Subcutaneous preadipocyte (primary cell): ENCODE measurements around the gene DVL2. TPM values are rescaled to one million over a fixed set of nuclear protein-coding genes. Genes with fewer than 3 reads are reported as not detected.

ENCODE experiments used
- small RNA-seq: library from RNA; depleted of rRNA; stranded (forward); fragments of <200 nt; gene quantifications from one replicate; pipeline ENCODE3, GENCODE V24; 2012
- total RNA-seq: library from RNA; depleted of rRNA; stranded (reverse); fragments of >200 nt; gene quantifications from 2 replicates; pipeline ENCODE4 v1.2.3, GENCODE V29; 2012

DVL2 gene
- 63.9 and 93.2 TPM in 2 replicates for total RNA-seq

DNA sequence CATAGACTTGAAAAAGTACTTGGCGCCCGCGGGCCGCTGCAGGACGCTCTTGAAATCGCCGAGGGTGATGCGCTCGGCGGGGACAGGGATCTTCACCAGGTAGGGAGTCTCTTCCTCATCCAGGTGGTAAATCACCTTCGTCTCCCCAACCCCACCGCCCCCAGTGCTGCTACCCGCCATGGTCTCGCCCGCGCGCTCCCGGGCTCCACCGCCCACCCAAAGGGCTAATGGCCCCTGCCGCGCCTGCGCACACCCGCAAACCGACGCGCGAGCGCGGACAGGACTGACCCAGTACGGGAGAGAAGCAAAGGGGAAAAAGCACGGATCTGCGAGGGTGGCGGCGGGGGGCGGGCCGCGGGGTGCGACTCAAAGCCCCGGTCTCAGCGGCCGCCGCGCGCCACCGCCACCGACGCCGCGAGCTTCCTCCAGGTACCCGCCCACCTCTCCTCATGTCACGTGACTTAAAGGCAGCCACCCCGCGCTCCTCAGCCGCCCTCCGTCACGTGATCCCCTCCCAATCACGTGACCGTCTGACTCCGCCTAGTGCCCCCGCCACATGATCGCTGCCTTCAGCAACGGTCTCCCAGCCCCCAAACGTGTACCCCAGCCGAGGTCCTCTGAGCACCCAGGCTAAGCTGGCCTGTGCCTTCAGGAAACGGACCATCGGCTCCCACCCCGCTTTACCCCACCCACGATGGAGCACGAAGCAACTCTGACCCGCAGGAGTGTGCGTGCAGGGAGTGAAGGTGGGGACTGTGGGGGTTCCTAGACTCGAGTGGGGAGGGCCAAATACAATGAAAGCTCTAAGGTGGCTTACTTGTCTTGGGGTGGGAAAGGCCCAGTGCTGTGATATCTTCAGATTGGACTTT lies at the start of gene DVL2:
DVL2 (minus strand) TSS at position 435 of the 869 bp plus-strand sequence; CDS start at position 180, 255 bp downstream.

DNA sequence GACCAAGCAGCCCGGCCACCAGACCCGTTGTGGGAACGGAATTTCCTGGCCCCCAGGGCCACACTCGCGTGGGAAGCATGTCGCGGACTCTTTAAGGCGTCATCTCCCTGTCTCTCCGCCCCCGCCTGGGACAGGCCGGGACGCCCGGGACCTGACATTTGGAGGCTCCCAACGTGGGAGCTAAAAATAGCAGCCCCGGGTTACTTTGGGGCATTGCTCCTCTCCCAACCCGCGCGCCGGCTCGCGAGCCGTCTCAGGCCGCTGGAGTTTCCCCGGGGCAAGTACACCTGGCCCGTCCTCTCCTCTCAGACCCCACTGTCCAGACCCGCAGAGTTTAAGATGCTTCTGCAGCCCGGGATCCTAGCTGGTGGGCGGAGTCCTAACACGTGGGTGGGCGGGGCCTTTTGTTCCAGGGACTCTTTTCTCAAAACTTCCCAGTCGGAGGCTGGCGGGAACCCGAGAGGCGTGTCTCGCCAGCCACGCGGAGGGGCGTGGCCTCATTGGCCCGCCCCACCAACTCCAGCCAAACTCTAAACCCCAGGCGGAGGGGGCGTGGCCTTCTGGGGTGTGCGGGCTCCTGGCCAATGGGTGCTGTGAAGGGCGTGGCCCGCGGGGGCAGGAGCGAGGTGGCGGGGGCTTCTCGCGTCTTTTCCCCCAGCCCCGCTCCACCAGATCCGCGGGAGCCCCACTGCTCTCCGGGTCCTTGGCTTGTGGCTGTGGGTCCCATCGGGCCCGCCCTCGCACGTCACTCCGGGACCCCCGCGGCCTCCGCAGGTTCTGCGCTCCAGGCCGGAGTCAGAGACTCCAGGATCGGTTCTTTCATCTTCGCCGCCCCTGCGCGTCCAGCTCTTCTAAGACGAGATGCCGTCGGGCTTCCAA lies 47.0 kb upstream of the DVL2 start, which contains the start of gene SLC2A4:
SLC2A4 (plus strand) TSS at position 645 of the 879 bp plus-strand sequence; CDS start at position 862, 217 bp downstream.

DNA sequence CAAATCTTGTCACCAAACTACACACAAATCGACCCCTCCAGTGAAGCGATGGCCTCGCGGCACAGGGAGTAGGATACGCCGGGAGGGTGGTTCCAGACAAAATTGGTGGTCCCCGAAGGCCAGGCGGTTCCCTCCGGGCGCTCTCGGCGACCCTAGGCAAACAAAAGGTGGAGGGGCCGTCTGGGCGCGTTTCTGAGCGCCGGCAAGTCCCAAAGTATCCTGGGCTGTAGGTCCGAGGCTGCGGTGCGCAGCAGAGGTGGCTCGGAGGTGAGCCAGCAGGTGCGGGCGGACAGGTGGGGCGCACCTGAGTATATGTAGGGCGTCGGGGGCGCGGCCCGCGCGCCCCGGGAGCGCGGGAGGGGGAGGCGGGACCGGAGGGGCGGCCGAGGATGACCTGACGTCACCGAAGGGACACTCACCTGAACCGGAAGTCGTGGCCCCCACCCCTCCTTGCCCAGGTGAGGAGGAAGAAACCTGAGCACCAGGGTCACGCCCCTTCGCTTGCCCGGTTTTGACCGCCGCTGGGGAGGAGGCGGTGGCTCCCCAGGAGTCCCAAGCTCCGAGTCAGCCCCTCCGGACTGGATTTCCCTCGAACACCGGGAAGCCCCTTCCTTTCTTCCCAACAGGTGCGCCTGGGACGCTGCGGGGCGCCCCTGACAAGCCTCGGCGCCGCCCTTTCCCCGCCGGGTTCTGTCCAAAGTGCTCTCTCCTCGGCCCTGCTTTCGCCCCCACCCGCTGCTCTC lies 28.0 kb upstream of the DVL2 start, which contains the start of gene CLDN7:
CLDN7 (minus strand) TSS at position 287 of the 743 bp plus-strand sequence. CDS start 435 bp downstream, outside the sequence.

DNA sequence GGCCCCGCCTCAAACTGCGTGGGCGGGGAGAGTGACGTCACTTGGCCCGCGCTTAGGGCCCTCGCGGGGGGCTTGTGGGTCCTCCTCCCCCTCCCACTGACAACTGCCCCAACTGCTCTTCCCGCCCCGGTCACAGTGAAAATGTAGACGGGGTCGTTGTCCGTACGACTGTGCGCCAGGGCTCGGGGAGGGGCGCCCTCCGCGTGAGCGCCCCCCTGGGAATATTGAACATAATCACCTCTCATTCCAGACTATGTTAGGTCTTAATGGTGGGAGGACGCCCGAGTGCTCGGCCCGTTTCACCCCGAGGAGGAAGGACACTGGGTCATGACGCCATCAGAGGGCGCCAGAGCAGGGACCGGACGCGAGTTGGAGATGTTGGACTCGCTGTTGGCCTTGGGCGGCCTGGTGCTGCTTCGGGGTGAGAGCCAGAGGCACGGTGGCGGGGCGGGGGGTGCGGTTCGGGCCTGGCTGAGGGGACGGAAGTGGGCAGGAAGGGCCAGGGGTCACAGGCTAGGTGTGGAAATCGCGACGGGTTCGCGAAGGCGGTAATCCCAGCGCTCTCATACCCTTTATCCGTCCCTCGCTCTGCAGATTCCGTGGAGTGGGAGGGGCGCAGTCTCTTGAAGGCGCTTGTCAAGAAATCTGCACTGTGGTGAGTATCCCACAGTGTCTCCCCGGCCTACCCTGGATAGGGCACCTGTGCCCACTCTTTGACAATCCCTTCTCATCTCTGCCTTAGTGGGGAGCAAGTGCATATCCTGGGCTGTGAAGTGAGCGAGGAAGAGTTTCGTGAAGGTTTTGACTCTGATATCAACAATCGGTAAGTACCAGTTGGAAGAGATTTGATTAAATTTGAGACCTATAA lies 18.1 kb upstream of the DVL2 start, which contains the start of gene ELP5:
ELP5 (plus strand) TSS at position 40 of the 868 bp plus-strand sequence; CDS start at position 376, 336 bp downstream.

DNA sequence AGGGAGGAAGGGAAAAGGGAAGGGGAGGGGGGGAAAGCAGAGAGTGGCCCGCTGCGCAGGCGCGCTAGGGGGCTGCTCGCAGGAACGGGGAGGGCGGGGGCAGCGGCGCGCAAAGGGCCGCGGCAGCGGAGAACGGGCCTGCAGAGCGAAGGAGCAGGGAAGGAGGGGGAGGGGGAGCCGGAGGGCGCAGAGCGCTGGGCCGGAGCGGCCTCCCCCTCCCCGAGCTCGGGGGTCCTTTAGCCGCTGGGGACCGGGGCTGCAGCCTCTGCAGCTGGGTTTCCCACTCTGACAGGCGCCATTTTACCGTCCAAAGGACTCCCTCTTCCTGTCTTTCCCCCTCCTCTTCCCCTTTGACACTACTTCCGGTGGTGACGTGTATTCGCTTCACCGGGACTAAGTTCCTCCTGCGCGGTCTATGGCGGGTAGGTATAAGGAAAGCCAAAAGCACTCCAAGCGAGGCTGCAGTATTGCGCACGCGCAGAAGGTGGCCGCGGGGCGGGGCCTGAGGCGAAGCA lies 17.4 kb upstream of the DVL2 start, which contains the start of gene CTDNEP1:
CTDNEP1 (minus strand) TSS at position 74 of the 515 bp plus-strand sequence. CDS start 438 bp downstream, outside the sequence.

DNA sequence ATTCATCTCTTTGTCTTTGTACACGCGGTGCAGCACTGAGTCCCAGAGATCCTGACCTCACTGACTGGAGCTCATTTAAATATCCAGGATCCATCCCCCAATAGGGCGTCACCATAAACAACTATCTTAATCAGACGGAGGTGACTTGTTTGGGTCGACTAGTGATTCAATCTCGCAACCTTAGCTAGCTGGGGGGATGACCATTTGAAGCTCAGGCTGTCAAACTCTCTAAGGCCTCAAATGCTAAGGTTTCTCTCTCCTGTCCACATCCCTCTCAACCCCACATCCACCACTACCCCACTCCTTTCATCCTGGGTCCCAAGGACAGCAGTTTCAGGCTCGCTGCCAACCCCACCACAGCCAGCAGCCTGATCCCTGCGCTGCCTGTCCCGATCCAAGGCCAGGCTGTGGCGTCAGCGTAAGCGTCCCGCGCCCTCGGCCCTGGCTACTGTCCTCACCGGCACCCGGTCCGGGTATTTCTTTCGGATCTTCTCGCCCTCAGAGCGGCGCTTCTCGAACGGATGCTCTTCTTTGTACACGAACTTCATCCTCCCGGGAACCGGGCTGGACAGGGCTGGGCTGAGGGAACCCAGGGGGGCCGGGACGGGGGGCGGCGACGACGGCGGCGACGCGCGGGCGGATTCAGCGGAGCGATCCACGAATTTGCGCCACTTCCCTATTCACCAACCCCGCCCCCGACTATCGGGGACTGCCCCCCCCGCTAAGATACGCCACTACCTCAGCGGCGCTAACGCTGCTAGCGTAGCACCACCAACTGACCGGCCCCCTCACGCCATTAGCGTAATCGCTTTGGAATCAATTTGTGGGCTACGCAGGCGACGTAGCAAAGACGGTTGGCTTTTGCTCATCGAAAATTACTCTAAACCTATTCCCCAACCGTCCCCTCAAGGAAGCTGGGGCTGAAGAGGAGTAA lies 7.7 kb upstream of the DVL2 start, which contains the start of gene GABARAP:
GABARAP (minus strand) TSS at position 667 of the 934 bp plus-strand sequence; CDS start at position 548, 119 bp downstream.

DNA sequence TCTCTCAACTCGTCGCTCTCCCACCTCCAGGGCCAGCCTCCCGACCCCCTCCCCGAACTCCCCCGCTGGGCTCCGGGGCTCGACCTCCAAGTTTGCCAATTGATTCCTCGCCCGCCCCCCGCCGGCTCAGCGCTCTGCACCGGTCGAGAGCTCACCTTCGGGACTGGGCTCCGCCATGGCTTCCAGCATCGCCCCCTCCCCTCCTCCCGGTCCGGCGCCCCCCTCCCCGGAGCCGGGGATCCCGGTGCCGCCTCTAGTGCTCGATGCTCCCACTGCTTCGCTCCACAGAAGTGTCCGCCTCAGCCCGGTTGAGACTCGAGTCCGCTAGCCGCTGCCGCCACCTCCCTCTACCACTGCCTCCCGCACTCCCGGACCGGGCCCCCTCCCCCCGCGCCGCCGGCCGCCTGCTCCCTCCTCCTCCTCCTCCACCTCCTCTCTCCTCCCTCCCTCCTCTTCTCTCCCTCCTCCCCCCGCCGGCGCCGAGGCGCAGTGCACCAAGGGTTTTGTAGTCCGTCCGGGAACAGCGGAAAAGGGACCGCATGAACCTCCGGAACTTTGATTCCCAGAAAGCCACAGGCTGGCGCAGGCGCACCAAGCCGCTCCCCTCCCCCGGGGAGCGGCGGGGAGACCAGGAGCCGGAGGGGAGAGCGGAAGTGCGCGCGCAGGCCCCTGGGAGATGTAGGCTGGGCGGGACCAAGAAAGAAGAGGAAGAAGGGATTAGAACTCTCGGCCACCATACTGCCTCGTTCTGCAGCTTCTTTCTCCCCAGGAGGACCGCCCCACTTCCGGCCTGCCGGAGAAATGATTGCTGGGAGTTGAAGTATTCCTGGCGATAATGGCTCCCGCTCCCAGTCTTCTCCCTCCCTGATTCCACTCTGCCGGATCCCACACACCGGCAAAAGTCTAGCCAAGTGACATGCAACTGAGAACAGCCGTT lies 5.0 kb upstream of the DVL2 start, which contains the start of gene PHF23:
PHF23 (minus strand) TSS at position 367 of the 937 bp plus-strand sequence; CDS start at position 189, 178 bp downstream.

DNA sequence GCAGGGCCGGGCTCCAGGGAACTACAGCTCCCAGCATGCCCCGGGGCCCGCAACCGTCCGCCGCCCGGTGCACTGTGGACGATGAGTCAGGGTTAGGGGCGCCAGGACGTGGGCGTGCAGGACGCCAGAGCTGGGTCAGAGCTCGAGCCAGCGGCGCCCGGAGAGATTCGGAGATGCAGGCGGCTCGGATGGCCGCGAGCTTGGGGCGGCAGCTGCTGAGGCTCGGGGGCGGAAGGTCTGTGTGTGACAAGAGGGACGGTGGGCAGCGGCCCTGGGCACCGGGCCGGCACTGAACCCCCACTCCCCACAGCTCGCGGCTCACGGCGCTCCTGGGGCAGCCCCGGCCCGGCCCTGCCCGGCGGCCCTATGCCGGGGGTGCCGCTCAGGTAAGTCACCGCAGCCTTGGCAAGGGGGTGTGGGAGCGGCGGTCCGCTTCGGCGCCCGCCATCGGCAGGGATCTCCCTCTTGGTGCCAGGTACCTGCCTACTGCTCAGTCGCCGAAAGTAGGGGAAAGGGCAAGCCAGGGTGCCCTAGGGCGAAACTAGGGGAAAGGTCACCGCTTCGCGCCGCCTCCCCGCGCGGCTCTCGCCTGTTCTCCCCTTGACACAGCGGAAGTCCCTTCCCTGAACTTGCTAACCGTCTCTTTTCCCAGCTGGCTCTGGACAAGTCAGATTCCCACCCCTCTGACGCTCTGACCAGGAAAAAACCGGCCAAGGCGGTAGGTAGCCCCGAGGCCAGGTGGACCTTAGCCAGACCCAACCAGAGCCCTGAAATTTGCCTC lies 14.3 kb downstream of the DVL2 start, which contains the start of the genes ACADVL and DLG4:
ACADVL (plus strand) TSS at position 127 of the 781 bp plus-strand sequence; CDS start at position 174, 47 bp downstream.
DLG4 (minus strand) TSS at position 25 of the 781 bp plus-strand sequence.

DNA sequence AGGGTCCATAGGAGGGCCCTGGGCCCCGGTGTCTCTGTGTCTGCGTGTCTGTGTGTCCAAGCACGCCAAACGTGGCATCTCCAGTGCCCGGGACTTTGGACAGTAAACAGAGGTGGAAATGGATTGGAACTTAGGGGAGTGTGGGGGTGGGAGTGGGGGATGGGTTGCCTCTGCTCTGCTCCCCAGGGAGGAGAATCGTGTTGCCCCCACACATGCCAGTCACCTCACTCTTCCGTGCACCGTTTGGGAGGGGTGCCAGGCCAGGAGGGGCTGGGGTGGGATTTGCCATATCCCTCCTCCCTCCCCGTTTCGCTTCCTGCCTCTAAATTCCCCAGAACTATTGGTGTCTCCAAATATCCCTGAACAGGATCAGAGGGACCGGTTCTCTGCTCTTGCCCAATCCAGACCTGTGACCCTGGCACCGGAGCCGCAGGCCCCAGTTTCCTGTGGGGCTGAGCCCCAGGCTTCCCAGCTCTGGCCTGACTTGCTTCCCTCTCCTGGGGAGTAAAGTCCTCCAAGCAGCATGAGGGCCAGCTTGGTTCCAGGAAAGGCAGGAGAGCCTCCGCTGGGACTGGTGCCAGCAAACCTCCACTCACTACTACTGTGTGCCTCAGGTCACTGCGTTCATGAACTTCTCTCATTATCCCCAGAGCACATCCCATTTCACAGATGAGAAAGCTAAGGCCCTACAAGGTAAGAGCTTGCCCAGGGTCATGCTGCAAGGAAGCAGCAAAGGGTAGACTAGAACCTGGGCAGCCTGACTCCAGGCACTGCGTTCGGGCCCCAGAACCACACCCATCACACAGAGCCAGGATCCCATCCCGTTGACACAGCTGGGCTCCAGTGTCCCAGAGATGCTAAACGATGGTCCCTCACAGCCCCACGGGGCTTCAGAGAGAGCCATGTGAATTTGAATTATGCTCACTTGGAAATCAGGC lies 54.7 kb downstream of the DVL2 start, which contains the start of gene ASGR1:
ASGR1 (minus strand) TSS at position 54 of the 938 bp plus-strand sequence. CDS start 807 bp downstream, outside the sequence.

Small RNAs within 50 kb of the gene (small RNA-seq; reads per million reads assigned to genes)
- gene AC120057.4 (not detected), gene MIR324 (106 reads per million, percentile 99 among the genes with 10 or more reads in this experiment), gene RF00019 (not detected)

Other genes with a start within 250 kb of the DVL2 start
- gene ALOX12, start 238.5 kb downstream of the DVL2 start, total RNA-seq = not detected in 2 replicates
- 31.2 and 47.1 TPM in 2 replicates for gene RNASEK, start 221.9 kb downstream of the DVL2 start, total RNA-seq
- under 0.01 TPM in 2 replicates for gene BCL6B, start 211.5 kb downstream of the DVL2 start, total RNA-seq
- gene SLC16A13, start 198.5 kb downstream of the DVL2 start, total RNA-seq = 0.37 and 0.39 TPM in 2 replicates
- gene SLC16A11, start 190.4 kb downstream of the DVL2 start, total RNA-seq = 0.20 TPM in 1 of 2 replicates, not detected in the other
- gene CLEC10A, start 154.3 kb downstream of the DVL2 start, total RNA-seq = not detected in 2 replicates
- gene ASGR2, start 119.7 kb downstream of the DVL2 start, total RNA-seq = not detected in 2 replicates
- under 0.01 and 0.39 TPM in 2 replicates for gene ASGR1, start 55.1 kb downstream of the DVL2 start, total RNA-seq
- gene DLG4, start 14.7 kb downstream of the DVL2 start, total RNA-seq = 7.3 and 11.9 TPM in 2 replicates
- gene ACADVL, start 14.6 kb downstream of the DVL2 start, total RNA-seq = 194 and 236 TPM in 2 replicates
- gene PHF23, start 4.9 kb upstream of the DVL2 start, total RNA-seq = 36.6 and 37.1 TPM in 2 replicates
- gene GABARAP, start 7.9 kb upstream of the DVL2 start, total RNA-seq = 110 and 194 TPM in 2 replicates
- gene CTDNEP1, start 17.2 kb upstream of the DVL2 start, total RNA-seq = 28.7 and 40.1 TPM in 2 replicates
- 28.9 and 31.2 TPM in 2 replicates for gene ELP5, start 17.7 kb upstream of the DVL2 start, total RNA-seq
- gene CLDN7, start 28.0 kb upstream of the DVL2 start, total RNA-seq = 0.98 and 2.9 TPM in 2 replicates
- gene SLC2A4, start 47.2 kb upstream of the DVL2 start, total RNA-seq = under 0.01 TPM in 1 of 2 replicates, not detected in the other
- gene YBX2, start 60.1 kb upstream of the DVL2 start, total RNA-seq = not detected in 2 replicates
- gene EIF5A, start 73.1 kb upstream of the DVL2 start, total RNA-seq = 909 and 1,080 TPM in 2 replicates
- gene GPS2, start 80.8 kb upstream of the DVL2 start, total RNA-seq = 39.9 and 46.7 TPM in 2 replicates
- 14.7 and 21.7 TPM in 2 replicates for gene NEURL4, start 94.8 kb upstream of the DVL2 start, total RNA-seq
- 0.20 and 2.2 TPM in 2 replicates for gene ACAP1, start 102.0 kb upstream of the DVL2 start, total RNA-seq
- 2.6 and 4.1 TPM in 2 replicates for gene KCTD11, start 117.6 kb upstream of the DVL2 start, total RNA-seq
- gene TMEM95, start 120.6 kb upstream of the DVL2 start, total RNA-seq = not detected in 2 replicates
- gene TNK1, start 146.6 kb upstream of the DVL2 start, total RNA-seq = 0.20 TPM in 1 of 2 replicates, not detected in the other
- gene PLSCR3, start 160.0 kb upstream of the DVL2 start, total RNA-seq = 22.8 and 26.8 TPM in 2 replicates
- gene TMEM256, start 169.6 kb upstream of the DVL2 start, total RNA-seq = 103 and 132 TPM in 2 replicates
- gene NLGN2, start 173.3 kb upstream of the DVL2 start, total RNA-seq = 2.9 and 4.4 TPM in 2 replicates
- not detected in 2 replicates for gene SPEM1, start 185.8 kb upstream of the DVL2 start, total RNA-seq
- not detected in 2 replicates for gene SPEM2, start 191.1 kb upstream of the DVL2 start, total RNA-seq
- not detected in 2 replicates for gene SPEM3, start 194.3 kb upstream of the DVL2 start, total RNA-seq
- gene TMEM102, start 200.9 kb upstream of the DVL2 start, total RNA-seq = 0.98 and 1.1 TPM in 2 replicates
- gene FGF11, start 205.0 kb upstream of the DVL2 start, total RNA-seq = under 0.01 and 0.37 TPM in 2 replicates
- gene CHRNB1, start 210.5 kb upstream of the DVL2 start, total RNA-seq = 2.0 and 3.7 TPM in 2 replicates
- gene ZBTB4, start 245.1 kb upstream of the DVL2 start, total RNA-seq = 19.1 and 19.5 TPM in 2 replicates
- gene SLC35G6, start 246.9 kb upstream of the DVL2 start, total RNA-seq = not detected in 2 replicates
- gene POLR2A, start 249.8 kb upstream of the DVL2 start, total RNA-seq = 81.9 and 112 TPM in 2 replicates